Testis (tissue), 2 donors: ENCODE results near the gene CTF1.

Experiments
- CTCF ChIP-seq, 3 experiments: fragments of 450-650 bp in 2 of 3; fragments of 200-600 bp in 1 of 3; sonication (generic) in 1 of 3; IDR thresholded peaks; one replicate each; pipeline ENCODE4 v1.5.1; 2016 to 2019; ENCODE audit warnings: antibody characterized with exemption in 3 of 3, mild to moderate bottlenecking in 2 of 3, moderate library complexity in 1 of 3
- POLR2A ChIP-seq: fragments of 450-650 bp; IDR thresholded peaks from one replicate; pipeline ENCODE4 v1.6.1; 2017; ENCODE audit warnings: antibody characterized with exemption, mild to moderate bottlenecking, moderate library complexity

GRCh38 chr16:30882429-30883310 lies 13.7 kb upstream of the CTF1 start:
- TF ChIP-seq CTCF (IDR thresholded peaks at IDR 0.05) = no peak
- TF ChIP-seq POLR2A = no peak
